GM18858 (cell line): ENCODE results near the gene PIK3CG.
"Not testable (repeated sequence)": the region's sequence is repeated elsewhere in the genome, so short reads cannot be mapped to it uniquely, and the experiment has no call there.

Experiments used
- ATAC-seq: cut with Tn5 transposase; IDR thresholded peaks from one replicate; pipeline ENCODE4 v1.9.1; 2021; ENCODE audit not compliant: unreplicated experiment

Gene PIK3CG

DNA sequence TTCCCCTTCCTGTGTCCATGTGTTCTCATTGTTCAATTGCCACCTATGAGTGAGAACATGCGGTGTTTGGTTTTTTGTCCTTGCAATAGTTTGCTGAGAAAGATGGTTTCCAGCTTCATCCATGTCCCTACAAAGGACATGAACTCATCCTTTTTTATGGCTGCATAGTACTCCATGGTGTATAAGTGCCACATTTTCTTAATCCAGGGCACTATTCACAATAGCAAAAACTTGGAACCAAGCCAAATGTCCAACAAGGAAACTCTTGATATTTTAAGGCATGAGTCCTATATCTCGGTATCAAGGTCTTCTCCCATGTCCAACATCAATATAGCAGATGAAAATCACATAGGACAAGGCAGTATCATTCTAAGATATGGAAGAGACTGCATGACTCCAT lies 64.5 kb downstream of the PIK3CG start:
- ATAC-seq, result not testable (repeated sequence)

DNA sequence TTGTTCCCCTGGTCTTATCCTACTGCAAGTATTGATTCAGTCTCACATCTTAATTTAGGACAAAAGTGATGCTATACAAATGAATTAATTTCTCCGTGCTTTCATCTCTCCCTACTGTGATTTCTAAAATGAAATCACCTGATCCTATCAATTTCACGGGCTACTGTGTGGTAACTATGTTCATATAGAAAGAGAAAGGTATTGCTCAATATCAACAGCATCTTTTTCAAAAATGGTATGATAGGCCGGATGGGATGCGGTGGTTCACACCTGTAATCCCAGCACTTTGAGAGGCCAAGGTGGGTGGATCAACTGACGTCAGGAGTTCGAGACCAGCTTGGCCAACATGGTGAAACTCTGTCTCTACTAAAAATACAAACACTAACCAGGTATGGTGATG lies 71.2 kb downstream of the PIK3CG start:
- ATAC-seq, result no peak

DNA sequence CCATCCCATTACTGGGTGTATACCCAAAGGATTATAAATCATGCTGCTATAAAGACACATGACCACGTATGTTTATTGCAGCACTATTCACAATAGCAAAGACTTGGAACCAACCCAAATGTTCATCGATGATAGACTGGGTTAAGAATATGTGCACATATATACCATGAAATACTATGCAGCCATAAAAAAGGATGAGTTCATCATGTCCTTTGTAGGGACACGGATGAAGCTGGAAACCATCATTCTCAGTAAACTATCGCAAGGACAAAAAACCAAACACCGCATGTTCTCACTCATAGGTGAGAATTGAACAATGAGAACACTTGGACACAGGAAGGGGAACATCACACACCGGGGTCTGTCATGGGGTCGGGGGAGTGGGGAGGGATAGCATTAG lies 73.0 kb downstream of the PIK3CG start:
- not testable (repeated sequence) for ATAC-seq

DNA sequence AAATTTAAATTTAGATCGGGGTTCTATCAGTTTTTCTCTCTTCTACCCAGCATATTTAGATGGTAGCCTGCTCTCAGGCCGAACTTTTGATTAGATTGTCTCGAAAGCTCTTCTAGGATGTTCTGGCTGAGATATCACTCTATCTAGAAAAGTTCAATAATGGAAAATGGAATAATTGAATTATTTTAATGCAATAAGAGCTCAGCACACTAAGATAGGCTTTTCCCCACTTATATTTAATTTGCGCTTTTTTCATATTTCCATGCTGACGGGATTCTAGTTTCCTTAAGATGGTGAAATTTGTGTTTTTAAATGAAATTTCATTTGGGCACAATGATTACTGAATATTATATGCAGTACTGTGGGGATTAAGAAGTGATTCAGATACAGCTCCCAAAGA lies 73.7 kb downstream of the PIK3CG start:
- ATAC-seq, result no peak

DNA sequence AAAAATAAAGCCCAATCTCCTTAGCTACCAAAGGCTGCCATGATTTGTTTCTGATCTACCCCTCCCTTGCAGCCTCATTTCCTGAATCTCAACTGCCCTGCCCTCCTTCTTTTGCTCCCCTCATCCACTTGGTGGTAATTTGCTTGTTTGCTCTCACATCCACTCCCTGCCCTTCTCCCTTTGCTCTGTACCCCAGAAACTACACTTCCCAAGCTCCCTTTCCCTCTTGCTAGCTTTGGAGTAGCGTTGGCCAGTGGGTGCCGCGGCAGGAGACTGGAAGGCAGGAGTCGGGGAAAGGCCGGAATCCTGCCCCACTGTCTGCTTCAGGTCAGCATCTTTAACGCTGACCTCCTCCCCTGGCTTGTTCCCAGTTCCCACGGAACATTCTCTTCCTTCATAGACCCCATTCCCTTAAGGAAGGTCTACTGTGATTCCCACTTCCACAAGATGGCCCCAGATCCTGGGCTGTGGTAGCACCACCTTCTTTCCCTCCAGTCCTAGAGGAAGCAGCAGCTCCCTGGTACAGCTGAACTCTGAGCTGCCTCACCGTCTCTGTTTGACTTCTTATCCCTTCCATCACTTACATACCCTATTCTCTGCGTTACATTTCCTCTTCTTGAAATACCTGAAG lies 79.1 kb downstream of the PIK3CG start:
- ATAC-seq, result no peak

DNA sequence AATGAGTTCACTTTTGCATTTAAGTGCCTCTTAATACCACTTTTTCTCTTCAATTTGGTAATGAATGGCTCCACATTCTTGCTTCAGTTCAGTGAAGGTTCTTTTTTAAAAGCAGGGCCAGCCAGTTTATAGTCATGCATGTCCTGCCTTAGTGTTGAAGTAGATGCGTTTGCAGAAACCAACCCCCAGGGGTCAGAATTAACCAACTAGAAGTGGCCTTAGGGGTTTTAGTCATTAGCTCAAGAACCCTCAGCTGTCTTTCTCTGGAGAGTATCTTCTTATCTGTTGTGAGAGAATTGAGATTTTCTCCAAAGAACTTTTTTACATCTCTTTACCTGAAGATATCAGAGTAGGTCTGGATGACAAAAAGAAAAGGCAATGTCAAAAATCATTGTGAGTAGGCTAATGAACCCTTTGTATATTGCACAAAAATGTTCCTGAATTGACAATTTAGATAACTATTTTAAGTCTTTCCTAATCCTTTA lies 82.2 kb downstream of the PIK3CG start:
- ATAC-seq, result no peak

DNA sequence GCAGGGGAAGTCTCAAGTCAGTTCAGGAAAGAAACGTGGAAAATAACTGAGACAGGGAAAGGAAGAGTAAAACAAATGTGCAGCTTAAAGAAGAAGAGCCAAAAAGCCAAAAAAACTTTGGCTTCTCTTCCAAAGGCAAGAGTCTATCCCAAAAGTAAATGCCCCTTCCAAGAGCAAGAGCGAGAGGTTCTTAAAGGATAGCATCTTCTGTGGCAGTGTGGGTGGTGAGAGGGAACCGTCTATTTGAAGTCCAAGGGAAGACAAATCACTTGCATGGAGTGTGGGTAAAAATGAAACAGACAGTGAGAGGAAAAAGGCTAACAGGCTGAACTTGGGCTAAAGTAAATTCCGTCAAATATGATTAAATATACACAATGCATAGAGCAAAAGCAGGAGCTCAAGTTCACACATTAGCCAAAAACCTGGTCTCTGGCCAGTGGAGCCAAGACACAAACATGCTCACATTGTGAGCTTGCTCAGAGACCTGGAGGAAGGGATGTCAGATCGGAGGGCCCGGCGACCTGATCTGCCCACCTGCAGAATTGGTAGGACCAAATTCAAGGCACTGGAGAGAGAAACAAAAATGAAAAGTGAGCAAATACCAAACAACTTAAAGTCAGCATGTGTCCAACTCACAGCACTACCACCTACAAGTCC lies 87.0 kb downstream of the PIK3CG start:
- ATAC-seq, result no peak

DNA sequence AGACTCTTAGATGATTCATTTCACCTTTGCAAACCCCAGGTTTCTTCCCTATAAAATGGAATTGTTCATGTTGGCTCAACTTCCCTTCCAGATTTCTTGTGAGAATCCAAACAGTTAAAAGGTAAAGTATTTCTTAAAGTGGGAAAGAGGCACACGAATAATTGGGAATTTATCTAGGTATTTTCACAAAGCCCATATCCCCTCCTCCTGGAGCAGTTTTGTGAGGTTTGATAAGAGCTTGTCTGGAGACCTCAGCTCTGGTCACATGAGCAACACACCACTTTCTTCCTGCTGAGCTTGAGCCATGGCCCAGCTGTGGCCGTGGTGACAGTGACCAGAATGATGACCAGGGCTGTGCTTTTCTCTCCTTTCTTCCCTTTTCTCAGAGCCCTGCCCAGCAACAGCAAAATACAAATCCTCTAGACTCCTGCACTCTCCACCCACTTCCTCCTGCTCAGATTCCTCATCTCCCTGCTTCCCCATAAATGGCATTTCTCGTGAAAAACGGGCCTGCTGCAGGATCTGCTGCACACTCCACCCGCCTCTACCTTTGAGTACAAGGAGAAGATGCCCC lies 87.7 kb downstream of the PIK3CG start:
- no peak for ATAC-seq

DNA sequence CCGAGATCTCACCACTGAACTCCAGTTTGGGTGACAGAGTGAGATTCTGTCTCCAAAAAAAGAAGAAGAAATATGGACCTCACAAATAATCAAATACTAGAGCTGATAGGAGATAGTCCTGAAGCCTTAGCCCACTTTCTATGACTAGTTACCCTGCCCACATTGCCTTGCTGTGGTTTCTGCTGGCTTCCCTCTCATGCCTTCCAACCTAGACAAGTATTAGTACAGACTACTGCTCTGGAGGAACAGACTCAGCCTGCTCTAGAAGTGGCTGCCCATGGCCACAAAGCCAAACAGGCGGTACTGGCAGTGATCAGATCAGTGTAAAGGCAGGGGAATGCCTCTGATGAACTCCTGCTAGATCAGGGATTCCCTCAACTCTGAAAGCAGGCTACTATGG lies 89.8 kb downstream of the PIK3CG start:
- ATAC-seq, result no peak

DNA sequence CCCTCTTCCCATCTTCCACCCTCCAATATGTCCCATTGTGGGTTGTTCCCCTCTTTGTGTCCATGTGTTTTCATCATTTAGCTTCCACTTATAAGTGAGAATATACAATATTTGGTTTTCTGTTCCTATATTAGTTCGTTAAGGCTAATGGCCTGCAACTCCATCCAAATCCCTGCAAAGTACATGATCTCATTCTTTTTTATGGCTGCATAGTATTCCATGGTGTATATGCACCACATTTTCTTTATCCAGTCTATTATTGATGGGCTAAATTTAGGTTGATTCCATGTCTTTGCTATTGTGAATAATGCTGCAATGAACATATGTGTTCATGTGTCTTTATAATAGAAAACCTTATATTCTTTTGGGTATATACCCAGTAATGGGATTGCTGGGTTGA lies 90.8 kb downstream of the PIK3CG start:
- ATAC-seq, result not testable (repeated sequence)
